Measurements from ENCODE around the gene FAM120C.

FAM120C gene

DNA sequence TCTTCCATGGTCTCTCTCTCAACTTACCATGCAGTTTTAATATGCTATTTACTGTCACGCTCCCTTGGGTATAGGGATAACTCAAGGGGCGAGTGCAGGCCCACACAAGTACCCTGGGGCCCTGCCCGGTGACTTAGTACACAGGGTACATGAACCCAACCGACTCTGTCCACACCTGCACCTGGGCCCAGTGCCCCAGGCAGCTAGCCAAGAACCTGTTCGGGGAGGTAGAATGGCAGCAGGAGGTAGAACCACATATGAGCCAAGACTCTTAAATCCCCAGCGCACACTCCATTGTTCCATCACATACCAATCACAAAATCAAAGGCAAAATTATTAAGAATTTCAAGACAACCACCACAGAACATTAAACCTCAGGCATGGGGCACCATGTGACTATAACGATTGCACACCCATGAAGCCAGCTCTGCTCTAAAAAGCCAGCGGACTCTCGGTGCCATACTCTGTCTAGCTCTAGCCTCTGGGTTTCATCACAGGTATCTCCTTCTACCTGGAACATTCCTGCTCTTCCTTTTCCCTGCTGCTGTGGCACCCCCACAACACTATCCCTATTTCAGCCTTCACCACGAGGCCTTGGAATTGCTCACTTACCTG is 153.4 kb downstream of the FAM120C start:
- DNase-seq (ENCODE audit: low read depth), result no peak

DNA sequence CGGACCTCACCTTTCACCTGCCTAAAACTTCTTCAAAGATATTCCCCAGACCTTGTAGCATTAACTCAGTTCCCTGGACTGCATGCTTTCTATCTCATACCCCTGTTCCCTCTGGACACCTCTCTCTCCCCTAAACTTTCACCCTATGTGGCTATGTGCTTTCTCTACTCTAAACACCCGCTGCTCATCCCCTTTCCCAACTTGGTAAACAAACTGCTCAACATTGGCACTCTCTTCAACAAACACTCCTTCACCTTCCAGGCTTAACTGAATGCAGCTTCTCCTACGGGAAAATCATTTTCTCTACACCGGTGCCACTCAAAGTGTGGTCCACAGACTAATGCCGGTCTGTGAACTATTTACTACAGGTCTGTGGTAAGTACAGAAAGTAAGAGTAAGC is 158.7 kb downstream of the FAM120C start:
- DNase-seq (ENCODE audit: low read depth), result no peak

Measured in CMK (cell line).